B cell (primary cell): Measurements from ENCODE around the gene NTN1. TPM values are rescaled to one million over a fixed set of nuclear protein-coding genes. Genes with fewer than 3 reads are reported as not detected.
A peak's percentile ranks its signal among the peaks of the same experiment; 100 is the strongest.

Experiments
- ATAC-seq: fragments of 200-7000 bp; cut with Tn5 transposase; one replicate; pipeline ENCODE4 v1.10.0; 2021; ENCODE audit warnings: low read depth, mild to moderate bottlenecking, moderate number of reproducible peaks, moderate library complexity
- CTCF ChIA-PET: fragments of 350-600 bp; sonication (Branson Sonifier 250); formaldehyde crosslinking; loops from one replicate; lab custom pipeline; 2021; ENCODE audit warnings: antibody characterized with exemption, inconsistent platforms; lab: Charles Lee
- POLR2A ChIA-PET: fragments of 350-600 bp; sonication (Branson Sonifier 250); formaldehyde crosslinking; loops from one replicate; lab custom pipeline; 2021; ENCODE audit warnings: antibody characterized with exemption; lab: Charles Lee
- DNase-seq: peaks from one replicate; pipeline ENCODE4 v3.0.0; 2013
- H2AFZ ChIP-seq: 2 replicates; pipeline ENCODE4 v1.6.1; 2012; ENCODE audit warnings: mild to moderate bottlenecking, low read depth, low read length; ENCODE audit not compliant: insufficient read depth, poor library complexity, severe bottlenecking
- H3K27ac ChIP-seq, 2 donors: 1 replicate in 1 of 2; 2 replicates in 1 of 2; pipeline ENCODE4 v1.5.1; 2012 to 2013; ENCODE audit warnings: low read length in 2 of 2, mild to moderate bottlenecking in 2 of 2, moderate library complexity in 1 of 2
- H3K27me3 ChIP-seq, 4 experiments: fragments of 200-600 bp in 1 of 4; sonication (generic) in 1 of 4; replicated peaks in 1 of 4; 1 replicate in 2 of 4; 2 replicates in 2 of 4; pipeline versions ENCODE4 v1.6.1 to v1.7.0; 2013 to 2016; ENCODE audit warnings: low read length in 3 of 4, mild to moderate bottlenecking in 2 of 4, mixed read lengths in 1 of 4, moderate library complexity in 1 of 4; ENCODE audit not compliant: insufficient read depth in 4 of 4, control insufficient read depth in 3 of 4; ENCODE audit errors: control extremely low read depth in 1 of 4
- H3K36me3 ChIP-seq, 2 experiments: replicated peaks in 1 of 2; 1 replicate in 1 of 2; 2 replicates in 1 of 2; pipeline versions ENCODE4 v1.6.1 to v1.7.1; 2013; ENCODE audit warnings: low read length in 1 of 2; ENCODE audit not compliant: insufficient read depth in 2 of 2, control insufficient read depth in 1 of 2; ENCODE audit errors: control extremely low read depth in 1 of 2, extremely low read depth in 1 of 2
- H3K4me1 ChIP-seq, 2 donors: fragments of 200-600 bp in 1 of 2; sonication (generic) in 1 of 2; 1 replicate in 1 of 2; 2 replicates in 1 of 2; pipeline versions ENCODE4 v1.5.1 to v1.6.1; 2013 to 2017; ENCODE audit warnings: low read length in 2 of 2; ENCODE audit not compliant: control insufficient read depth in 2 of 2, insufficient read depth in 2 of 2
- H3K4me2 ChIP-seq: replicated peaks from 2 replicates; pipeline ENCODE3; 2012; ENCODE audit warnings: mild to moderate bottlenecking, low read depth, low read length; ENCODE audit not compliant: poor library complexity, severe bottlenecking
- H3K4me3 ChIP-seq, 5 experiments: fragments of 200-600 bp in 1 of 5; sonication (generic) in 1 of 5; 1 replicate in 3 of 5; 2 replicates in 2 of 5; pipeline versions ENCODE4 v1.5.1 to v1.7.0; 2011 to 2016; ENCODE audit warnings: low read length in 4 of 5, mild to moderate bottlenecking in 4 of 5, low read depth in 2 of 5, control low read depth in 1 of 5, moderate library complexity in 1 of 5; ENCODE audit not compliant: insufficient read depth in 1 of 5; ENCODE audit errors: control extremely low read depth in 1 of 5, extremely low read depth in 1 of 5
- H3K79me2 ChIP-seq: fragments of 200-600 bp; sonication (generic); one replicate; pipeline ENCODE4 v1.6.0; 2016; ENCODE audit warnings: low read length; ENCODE audit not compliant: control insufficient read depth, insufficient read depth
- H3K9ac ChIP-seq: fragments of 200-600 bp; sonication (generic); 2 replicates; pipeline ENCODE4 v1.6.1; 2017; ENCODE audit warnings: mild to moderate bottlenecking, low read length, moderate library complexity
- H3K9me3 ChIP-seq, 3 donors: one replicate each; pipeline versions ENCODE4 v1.6.1 to v1.7.1; 2013; ENCODE audit warnings: low read length in 2 of 3; ENCODE audit not compliant: control insufficient read depth in 2 of 3, insufficient read depth in 1 of 3; ENCODE audit errors: control extremely low read depth in 1 of 3
- H4K20me1 ChIP-seq: 2 replicates; pipeline ENCODE4 v1.6.0; 2012; ENCODE audit warnings: mild to moderate bottlenecking, low read length; ENCODE audit not compliant: insufficient read depth, control insufficient read depth, poor library complexity, severe bottlenecking
- H3K27ac Mint-ChIP-seq: one replicate; pipeline ENCODE4 v1.8.0; 2021; ENCODE audit warnings: mixed read lengths
- H3K27me3 Mint-ChIP-seq: one replicate; pipeline ENCODE4 v1.8.0; 2021; ENCODE audit warnings: mixed read lengths
- H3K4me1 Mint-ChIP-seq: one replicate; pipeline ENCODE4 v1.8.0; 2021; ENCODE audit warnings: mixed read lengths
- H3K4me3 Mint-ChIP-seq: one replicate; pipeline ENCODE4 v1.8.0; 2021; ENCODE audit warnings: mixed read lengths
- H3K9me3 Mint-ChIP-seq: one replicate; pipeline ENCODE4 v1.8.0; 2022; ENCODE audit warnings: mixed read lengths; ENCODE audit not compliant: insufficient read depth
- CTCF ChIP-seq: fragments of 200-600 bp; IDR thresholded peaks from one replicate; pipeline ENCODE4 v1.8.0; 2022; ENCODE audit warnings: antibody characterized with exemption, mild to moderate bottlenecking
- EZH2 ChIP-seq: IDR thresholded peaks from 2 replicates; pipeline ENCODE4 v1.6.1; 2012; ENCODE audit warnings: borderline replicate concordance, low read depth, mild to moderate bottlenecking, moderate library complexity, low read length; ENCODE audit not compliant: insufficient read depth, poor library complexity, severe bottlenecking
- WGBS: methylation state at CpG from one replicate; pipeline ENCODE4 v1.1.5; 2013; ENCODE audit warnings: missing lambda C conversion rate; ENCODE audit not compliant: insufficient coverage; 5-methylcytosine and 5-hydroxymethylcytosine counted together
- intact Hi-C: fragments of 100-400 bp; cut with micrococcal nuclease; formaldehyde crosslinking; loops from one replicate; pipeline ENCODE4 v1.10.0; 2022
- polyA plus RNA-seq: library from polyadenylated mRNA; depleted of rRNA; stranded (reverse); fragments of >200 nt; gene quantifications from 2 replicates; pipeline ENCODE4 v1.2.3, GENCODE V29; 2012
- total RNA-seq, 2 donors: library from RNA; stranded (reverse); fragments of 120-200 nt in 1 of 2; gene quantifications; 1 replicate in 1 of 2; 2 replicates in 1 of 2; pipeline versions ENCODE4 v1.2.3 to v1.2.4, GENCODE V29; 2013 to 2022

Gene NTN1
- total and polyA plus RNA-seq, 2 donors (not counting 1 experiment from before 2014, with no cell fraction given), result 0.10 to 0.25 TPM

DNA sequence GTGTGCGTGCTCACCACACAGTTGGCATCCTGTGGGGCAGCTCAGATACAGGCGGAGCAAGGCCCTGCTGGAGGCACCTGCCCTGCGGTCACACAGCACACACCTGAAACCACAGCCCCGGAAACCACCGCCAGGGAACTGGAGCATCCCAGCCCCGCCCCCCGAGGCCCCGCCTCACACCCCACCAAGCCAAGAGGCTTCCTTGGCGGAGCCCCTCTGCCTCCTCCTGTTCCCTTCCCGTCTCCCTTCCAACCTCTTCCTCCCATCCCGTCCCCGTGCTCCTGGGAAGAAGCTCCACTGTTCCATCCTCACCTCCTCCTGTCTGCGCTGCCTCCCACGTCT is 205.5 kb downstream of the NTN1 start:
- H3K27me3 Mint-ChIP-seq, result peaks cover 3% of the 10 kb centered on the region
- H3K4me1 Mint-ChIP-seq, result no peaks in the 10 kb centered on the region
- 76% methylated on average over 14 of the region's 14 CpGs for WGBS
- Histone ChIP-seq H3K4me1 (peaks cover 0 to 5% of the 10 kb centered on the region in 2 donors), H2AFZ (no peak overlapping the region), H3K9ac (no peak overlapping the region), H3K27me3 (no peaks in the 10 kb centered on the region), H3K4me2 (peak overlapping the region; percentile 12), H3K27ac (no peak overlapping the region), H3K9me3 (peaks cover 0 to 4% (median 0%) of the 10 kb centered on the region in 3 donors), H3K4me3 (no peak overlapping the region), H3K36me3 (no peaks in the 10 kb centered on the region), H3K79me2 (no peaks in the 10 kb centered on the region), H4K20me1 (no peaks in the 10 kb centered on the region)
- H3K4me3 Mint-ChIP-seq, result no peak overlapping the region
- no peaks in the 10 kb centered on the region for H3K9me3 Mint-ChIP-seq
- ChIA-PET CTCF (no interaction called here), POLR2A (no interaction called here)
- no peak for TF ChIP-seq CTCF
- no peak for TF ChIP-seq EZH2
- ATAC-seq (no peak), DNase-seq (no peak)
- intact Hi-C loops, result no loop called here
- no peak overlapping the region for H3K27ac Mint-ChIP-seq

DNA sequence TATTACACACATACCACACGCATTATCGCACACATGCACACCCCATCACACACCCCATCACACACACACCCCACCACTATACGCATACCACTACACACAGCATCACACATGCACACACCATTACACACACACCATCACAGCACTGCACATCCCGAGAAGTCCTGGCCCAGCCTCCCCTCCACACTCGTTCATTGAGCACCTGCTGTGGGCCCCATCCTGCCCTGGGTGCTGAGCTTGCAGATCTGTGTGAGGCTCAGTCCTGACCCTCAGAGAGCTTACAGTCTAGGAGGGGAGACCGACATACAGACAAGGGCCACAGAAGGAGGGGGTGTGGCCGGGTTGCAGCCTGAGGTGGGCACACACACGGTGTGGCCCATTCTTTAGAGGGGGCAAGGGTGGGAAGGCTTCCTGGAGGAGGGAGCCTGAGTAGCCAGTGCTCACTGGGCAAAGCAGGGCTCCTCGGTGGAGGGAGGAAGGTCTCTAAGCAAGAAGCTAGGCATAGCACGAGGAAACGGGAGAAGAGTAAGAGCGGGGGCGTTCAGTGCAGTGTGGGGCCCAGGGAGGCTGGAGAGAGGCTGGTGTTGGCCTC is 206.6 kb downstream of the NTN1 start:
- H3K4me1 Mint-ChIP-seq, result no peaks in the 10 kb centered on the region

More for the DNA sequence above, 206.6 kb downstream of the NTN1 start:
- Mint-ChIP-seq H3K27me3 (no peaks in the 10 kb centered on the region), H3K27ac (no peak overlapping the region), H3K9me3 (no peaks in the 10 kb centered on the region), H3K4me3 (no peak overlapping the region)
- no peak overlapping the region for H3K9ac ChIP-seq
- H3K79me2 ChIP-seq, result no peaks in the 10 kb centered on the region
- ATAC-seq, result no peak
- no peaks in the 10 kb centered on the region for H4K20me1 ChIP-seq
- POLR2A ChIA-PET, result no interaction called here
- H3K36me3 ChIP-seq, result no peaks in the 10 kb centered on the region
- 88% methylated on average over 13 of the region's 13 CpGs for WGBS
- H3K4me3 ChIP-seq, result no peak overlapping the region
- no peak overlapping the region for H3K27ac ChIP-seq
- no peak overlapping the region for H2AFZ ChIP-seq
- H3K4me2 ChIP-seq, result no peak overlapping the region
- peaks cover 0 to 6% (median 1%) of the 10 kb centered on the region in 4 experiments for H3K27me3 ChIP-seq
- H3K4me1 ChIP-seq, result peaks cover 0 to 5% of the 10 kb centered on the region in 2 donors
- CTCF ChIA-PET, result interaction anchor here (1.1 kb wide), 1 partner anchor 12 kb away, joined by 3 read pairs; no protein-coding TSS in a partner anchor
- H3K9me3 ChIP-seq, result peaks cover 0 to 7% (median 0%) of the 10 kb centered on the region in 3 donors
- TF ChIP-seq EZH2, result no peak
- no peak for DNase-seq
- intact Hi-C loops, result no loop called here
